ENCODE data around the gene BABAM2. TPM values are rescaled to one million over a fixed set of nuclear protein-coding genes. Genes with fewer than 3 reads are reported as not detected.

The BABAM2 gene
- total and polyA plus RNA-seq, 9 of the 15 experiments (the other 6 are each of a cell fraction or from before 2014, with no cell fraction given), result 10.9 to 37.4 (median 25.6) TPM

DNA sequence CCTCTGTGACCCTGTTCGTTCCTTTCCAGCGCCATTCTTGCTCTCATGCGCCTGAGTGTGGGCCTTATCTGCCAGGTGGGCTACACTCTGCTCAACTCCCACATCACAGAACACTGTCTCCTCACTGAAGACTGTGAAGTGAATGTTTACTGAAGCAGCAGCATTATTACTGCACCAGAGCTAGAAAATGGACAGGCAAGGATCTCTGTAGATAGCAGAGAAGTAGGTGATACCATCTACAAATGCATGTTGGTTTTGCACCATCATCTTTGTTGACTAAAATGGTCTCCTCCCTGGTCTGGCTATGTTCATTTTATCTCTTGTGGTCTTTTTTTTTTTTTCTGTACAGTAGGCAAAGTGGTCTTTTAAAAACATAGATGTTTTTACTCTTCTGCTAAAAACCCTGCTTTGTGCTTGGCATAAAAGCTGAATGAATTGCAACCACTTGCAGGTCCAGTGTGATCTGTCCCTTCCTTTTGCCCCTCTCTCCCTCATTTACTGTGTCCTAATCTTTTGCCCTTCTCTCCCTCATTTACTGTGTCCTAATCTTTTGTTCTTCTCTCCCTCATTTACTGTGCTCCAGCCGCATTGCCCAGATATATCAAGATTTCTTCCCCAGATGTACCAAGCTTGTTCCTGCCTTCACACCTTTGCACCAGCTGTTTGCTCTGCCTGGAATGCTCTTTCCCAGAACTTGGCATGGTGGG lies 35.4 kb downstream of the BABAM2 start (continued):
- no peak for TF ChIP-seq MGA (IDR thresholded peaks at IDR 0.05)
- peak; percentile 75 for TF ChIP-seq PRDM10 (IDR thresholded peaks at IDR 0.05; ENCODE audit: partially characterized antibody)
- no peak for TF ChIP-seq ZNF143 (CRISPR knock-in tag; IDR thresholded peaks at IDR 0.05)
- TF ChIP-seq ELF1 (tag; IDR thresholded peaks at IDR 0.05), result no peak
- TF ChIP-seq U2AF2 (optimal IDR thresholded peaks at IDR 0.05; ENCODE audit: low read depth, low read length), result no peak
